Measurements from ENCODE around the gene LSM2. TPM values are rescaled to one million over a fixed set of nuclear protein-coding genes. Genes with fewer than 3 reads are reported as not detected.

The LSM2 gene
- total RNA-seq, 4 donors from 2014 or later = 11.8 to 42.9 (median 19.1) TPM

DNA sequence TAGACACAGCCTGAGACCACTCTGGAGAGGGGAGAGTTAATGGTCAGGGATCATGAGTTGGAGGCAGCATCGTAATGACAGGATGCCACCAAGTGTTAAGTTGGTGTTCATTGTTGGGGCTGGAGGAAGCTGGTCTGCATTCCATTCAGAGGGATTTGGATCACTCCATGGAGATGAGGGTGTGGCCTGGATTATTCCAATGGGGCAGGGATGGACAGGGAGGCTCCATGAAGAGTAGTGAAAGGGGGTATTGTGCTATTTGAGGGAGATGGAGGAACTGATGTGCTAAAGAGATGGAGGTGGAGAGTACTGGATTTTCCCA lies 43.2 kb downstream of the LSM2 start:
- Histone ChIP-seq H3K9me3 (no peaks in the 10 kb centered on the region), H3K27me3 (no peaks in the 10 kb centered on the region), H3K27ac (no peak overlapping the region), H3K36me3 (no peaks in the 10 kb centered on the region), H3K4me3 (no peak overlapping the region), H3K4me1 (peaks cover 0 to 16% (median 0%) of the 10 kb centered on the region in 4 donors)
- TF ChIP-seq POLR2A (IDR thresholded peaks at IDR 0.05) = no peak
- TF ChIP-seq, protein P1, sequence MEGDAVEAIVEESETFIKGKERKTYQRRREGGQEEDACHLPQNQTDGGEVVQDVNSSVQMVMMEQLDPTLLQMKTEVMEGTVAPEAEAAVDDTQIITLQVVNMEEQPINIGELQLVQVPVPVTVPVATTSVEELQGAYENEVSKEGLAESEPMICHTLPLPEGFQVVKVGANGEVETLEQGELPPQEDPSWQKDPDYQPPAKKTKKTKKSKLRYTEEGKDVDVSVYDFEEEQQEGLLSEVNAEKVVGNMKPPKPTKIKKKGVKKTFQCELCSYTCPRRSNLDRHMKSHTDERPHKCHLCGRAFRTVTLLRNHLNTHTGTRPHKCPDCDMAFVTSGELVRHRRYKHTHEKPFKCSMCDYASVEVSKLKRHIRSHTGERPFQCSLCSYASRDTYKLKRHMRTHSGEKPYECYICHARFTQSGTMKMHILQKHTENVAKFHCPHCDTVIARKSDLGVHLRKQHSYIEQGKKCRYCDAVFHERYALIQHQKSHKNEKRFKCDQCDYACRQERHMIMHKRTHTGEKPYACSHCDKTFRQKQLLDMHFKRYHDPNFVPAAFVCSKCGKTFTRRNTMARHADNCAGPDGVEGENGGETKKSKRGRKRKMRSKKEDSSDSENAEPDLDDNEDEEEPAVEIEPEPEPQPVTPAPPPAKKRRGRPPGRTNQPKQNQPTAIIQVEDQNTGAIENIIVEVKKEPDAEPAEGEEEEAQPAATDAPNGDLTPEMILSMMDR (IDR thresholded peaks at IDR 0.05) = no peak
- DNase-seq = no peak

DNA sequence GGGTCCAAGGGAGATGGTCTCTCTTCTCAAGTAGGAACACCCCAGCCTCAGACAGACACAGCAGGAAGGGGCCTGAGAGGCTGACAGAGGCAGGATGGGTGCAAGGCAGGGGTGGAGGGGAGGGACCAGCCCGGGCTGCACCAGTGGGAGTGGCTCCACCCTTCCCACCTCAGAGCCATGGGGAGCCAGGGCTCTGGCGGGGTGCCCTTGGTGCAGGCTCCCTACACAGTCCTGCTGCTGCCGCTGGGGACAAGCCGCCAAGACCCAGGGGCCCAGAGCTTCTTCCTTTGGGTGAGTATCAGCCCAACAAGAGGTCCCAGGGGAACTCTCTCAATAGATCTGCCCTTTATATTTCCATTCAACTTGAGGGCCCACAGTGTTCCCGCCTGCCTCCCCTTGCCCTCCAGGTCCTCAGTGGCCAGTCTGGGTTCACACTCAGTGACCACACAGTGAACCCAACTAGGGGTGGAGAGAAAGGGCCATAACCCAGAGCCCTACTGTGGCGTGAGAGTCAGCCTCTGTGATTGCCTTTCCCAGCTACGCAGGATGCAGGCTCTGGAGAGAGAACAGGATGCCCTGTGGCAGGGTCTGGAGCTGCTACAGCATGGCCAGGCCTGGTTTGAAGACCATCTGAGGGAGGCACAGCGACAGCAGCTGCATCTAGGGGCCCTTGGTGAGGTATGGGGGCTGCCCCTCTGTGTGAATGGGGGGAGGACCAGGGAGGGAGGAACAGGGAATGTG lies 43.7 kb downstream of the LSM2 start:
- Histone ChIP-seq H3K27me3 (no peaks in the 10 kb centered on the region), H3K36me3 (no peaks in the 10 kb centered on the region), H3K4me3 (no peak overlapping the region), H3K9me3 (no peaks in the 10 kb centered on the region), H3K4me1 (peaks cover 0 to 16% (median 0%) of the 10 kb centered on the region in 4 donors), H3K27ac (no peak overlapping the region)
- TF ChIP-seq, protein P1 (IDR thresholded peaks at IDR 0.05) = no peak
- TF ChIP-seq POLR2A (IDR thresholded peaks at IDR 0.05) = no peak
- no peak for DNase-seq

DNA sequence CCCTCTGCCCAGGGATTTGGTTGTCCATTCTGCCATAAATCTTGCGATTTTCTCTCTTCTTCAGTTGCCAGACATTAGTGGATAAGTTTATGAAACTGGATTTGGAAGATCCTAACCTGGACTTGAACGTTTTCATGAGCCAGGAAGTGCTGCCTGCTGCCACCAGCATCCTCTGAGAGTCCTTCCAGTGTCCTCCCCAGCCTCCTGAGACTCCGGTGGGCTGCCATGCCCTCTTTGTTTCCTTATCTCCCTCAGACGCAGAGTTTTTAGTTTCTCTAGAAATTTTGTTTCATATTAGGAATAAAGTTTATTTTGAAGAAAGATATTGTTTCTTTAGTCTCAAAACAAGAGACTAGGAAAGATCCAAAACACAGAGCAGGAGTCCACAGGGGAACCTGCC lies 44.4 kb downstream of the LSM2 start, which contains the start of gene SAPCD1:
SAPCD1 (plus strand) TSS at position 301 of the 400 bp plus-strand sequence. CDS start 399 bp downstream, outside the sequence.
- TF ChIP-seq, protein P1 (IDR thresholded peaks at IDR 0.05) = no peak
- no peak for TF ChIP-seq POLR2A (IDR thresholded peaks at IDR 0.05)
- Histone ChIP-seq H3K27ac (peak within 1 kb of the TSS in 1 of 4 donors; percentile 22), H3K4me3 (no peak within 1 kb of the TSS), H3K27me3 (no peaks in the 10 kb centered on the region), H3K4me1 (peaks cover 0 to 16% (median 0%) of the 10 kb centered on the region in 4 donors), H3K9me3 (no peaks in the 10 kb centered on the region), H3K36me3 (no peaks in the 10 kb centered on the region)
- no peak for DNase-seq

DNA sequence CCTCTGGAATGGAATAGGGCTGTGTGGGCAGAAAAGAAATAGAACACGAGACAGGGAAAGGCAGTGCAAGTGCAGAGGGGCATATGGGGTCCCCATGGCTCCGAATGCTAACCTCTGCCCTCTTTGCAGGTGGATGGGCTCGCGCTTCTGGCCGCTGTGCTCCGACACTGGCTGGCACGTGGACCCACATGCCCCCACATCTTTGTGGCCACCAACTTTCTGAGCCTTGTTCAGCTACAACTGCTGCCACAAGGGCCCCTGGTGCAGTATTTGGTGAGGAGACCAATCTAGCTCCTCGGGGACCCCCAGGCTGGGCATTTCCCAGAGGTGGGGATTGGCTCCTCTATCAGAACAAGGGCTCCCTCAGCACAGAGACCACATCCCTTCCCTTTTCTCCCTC lies 45.4 kb downstream of the LSM2 start:
- Histone ChIP-seq H3K27ac (peak overlapping the region in 1 of 4 donors; percentile 22), H3K4me1 (peaks cover 0 to 16% (median 0%) of the 10 kb centered on the region in 4 donors), H3K4me3 (no peak overlapping the region), H3K9me3 (no peaks in the 10 kb centered on the region), H3K36me3 (no peaks in the 10 kb centered on the region), H3K27me3 (no peaks in the 10 kb centered on the region)
- no peak for DNase-seq
- no peak for TF ChIP-seq POLR2A (IDR thresholded peaks at IDR 0.05)
- TF ChIP-seq, protein P1 (IDR thresholded peaks at IDR 0.05) = no peak

DNA sequence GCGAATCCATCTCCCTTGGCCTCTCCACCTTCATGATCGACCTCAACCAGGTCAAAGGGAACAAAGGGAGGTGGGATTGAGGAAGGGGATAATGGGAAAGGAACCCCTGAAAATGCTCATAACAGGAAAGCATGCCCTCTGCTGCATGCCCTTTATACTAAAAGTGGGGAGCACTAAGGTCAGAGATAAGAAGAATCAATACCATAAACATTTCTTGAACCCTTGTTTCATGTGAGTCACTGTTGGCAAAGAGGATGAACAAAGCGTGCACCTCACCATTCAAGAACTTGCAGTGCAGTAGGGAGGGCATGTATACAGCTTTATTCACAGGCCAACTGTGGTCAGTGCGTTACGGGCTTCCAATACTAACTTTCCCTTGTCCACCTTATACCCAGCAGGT lies 46.0 kb downstream of the LSM2 start:
- Histone ChIP-seq H3K9me3 (no peaks in the 10 kb centered on the region), H3K27me3 (no peaks in the 10 kb centered on the region), H3K4me1 (peaks cover 0 to 16% (median 0%) of the 10 kb centered on the region in 4 donors), H3K4me3 (no peak overlapping the region), H3K36me3 (no peaks in the 10 kb centered on the region), H3K27ac (peak overlapping the region in 1 of 4 donors; percentile 22)
- DNase-seq = no peak
- no peak for TF ChIP-seq POLR2A (IDR thresholded peaks at IDR 0.05)
- TF ChIP-seq, protein P1 (IDR thresholded peaks at IDR 0.05) = peak in 2 of 6 experiments; percentile 22 to 30
